CD4-positive, alpha-beta T cell treated with Interleukin-17A for 4 hours (primary cell): ENCODE data around the gene PCMTD2.
"Not testable (repeated sequence)": the region's sequence is repeated elsewhere in the genome, so short reads cannot be mapped to it uniquely, and the experiment has no call there.

ENCODE experiments used
- DNase-seq: peaks from one replicate; pipeline ENCODE4 v3.0.0-alpha.2; 2020; ENCODE audit warnings: mixed read lengths

Gene PCMTD2

DNA sequence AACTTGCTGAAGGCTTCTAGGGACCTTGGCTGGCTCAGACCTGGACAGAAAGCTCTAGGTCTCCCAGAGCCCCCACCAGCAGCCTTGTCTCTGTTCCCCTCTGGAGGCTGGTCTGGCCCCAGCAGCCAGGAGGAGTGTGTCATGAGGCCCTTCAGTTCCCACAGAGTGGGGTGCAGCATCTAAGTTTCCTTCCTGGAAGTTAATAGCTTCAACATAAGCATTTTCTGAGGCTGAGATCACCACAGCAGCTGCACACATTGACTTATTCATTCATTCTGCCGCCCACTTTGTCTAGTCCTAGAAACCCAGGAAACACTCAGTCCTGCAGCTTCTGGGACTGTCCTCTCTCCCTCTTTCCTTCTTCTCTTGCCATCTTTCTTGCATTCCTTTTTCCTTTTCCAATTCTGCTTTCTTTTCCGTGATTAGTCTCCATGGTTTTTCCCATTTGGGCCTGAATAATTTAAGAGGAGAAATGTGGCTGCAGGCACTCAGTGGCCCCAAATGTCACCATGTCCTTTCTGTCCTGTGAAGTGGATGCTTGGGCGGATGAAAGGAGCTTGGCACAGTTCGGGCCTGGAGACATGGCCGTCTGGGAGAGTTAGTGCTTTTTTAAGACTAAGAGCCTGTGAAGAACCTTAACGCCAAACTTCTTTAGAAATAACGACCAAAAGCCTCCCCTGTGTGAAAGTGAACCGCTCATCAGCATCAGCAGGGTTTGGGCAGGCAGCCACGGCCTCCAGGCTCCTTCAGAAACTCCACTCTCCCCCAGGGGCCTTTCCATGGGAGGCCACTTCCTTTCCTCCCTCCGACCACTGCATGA lies 31.0 kb upstream of the PCMTD2 start:
- no peak for DNase-seq

DNA sequence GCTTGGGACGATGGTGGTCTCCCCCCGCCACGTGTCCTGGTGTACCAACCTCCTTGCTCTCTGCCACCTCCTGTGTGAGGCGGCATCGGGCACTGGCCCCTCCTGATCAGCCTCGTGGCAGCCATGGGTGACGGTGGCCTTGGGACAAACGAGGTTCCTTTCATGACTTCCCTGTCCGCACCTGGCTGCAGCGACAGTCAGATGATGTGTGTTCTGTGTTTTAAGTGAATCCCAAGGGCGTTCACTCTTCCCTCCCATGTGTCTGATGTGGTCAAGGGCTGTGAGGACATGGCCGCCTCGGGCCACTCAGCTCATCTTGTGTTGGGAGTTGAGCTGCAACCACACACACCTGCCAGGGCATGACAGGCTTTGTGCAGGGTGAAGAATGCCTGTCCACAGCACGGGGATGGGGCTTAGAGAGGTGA lies 30.4 kb upstream of the PCMTD2 start:
- no peak for DNase-seq

DNA sequence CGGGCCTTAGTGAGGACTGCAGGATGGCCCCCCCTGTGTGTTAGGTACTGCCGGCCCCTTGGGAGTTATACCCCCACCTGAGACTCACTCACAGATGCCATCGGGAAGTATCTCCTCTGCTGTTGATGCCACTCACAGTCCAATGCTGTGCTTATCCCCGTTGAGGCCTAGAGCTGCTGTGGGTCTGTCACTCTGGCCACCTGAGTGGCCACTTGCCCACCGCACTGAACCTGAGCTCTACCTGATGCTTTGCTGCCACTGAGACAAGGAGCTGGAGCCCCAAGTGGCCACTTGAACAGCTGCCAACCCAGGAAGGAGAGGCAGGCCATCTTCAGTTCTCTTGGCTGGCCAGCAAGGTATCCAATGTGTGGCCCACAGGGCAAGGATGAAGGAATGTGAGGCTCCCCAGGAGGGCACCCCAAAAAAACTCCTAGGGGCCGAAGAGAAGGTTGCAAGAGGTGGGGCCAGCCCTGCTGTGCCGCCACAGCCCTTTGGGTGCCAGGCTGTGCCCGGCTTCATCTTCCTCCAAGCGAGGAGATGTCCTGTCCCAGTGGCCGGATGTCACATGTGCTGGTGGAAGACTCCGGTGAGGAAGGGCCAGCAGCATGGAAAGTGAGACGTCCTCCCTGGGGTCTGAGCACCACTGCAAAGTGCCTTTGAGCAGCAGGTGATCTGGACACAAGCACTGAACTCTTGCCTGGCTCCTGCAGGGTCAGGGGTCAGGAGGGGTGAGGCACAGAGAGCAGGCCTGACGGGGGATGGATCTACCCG lies 29.5 kb upstream of the PCMTD2 start:
- DNase-seq, result no peak

DNA sequence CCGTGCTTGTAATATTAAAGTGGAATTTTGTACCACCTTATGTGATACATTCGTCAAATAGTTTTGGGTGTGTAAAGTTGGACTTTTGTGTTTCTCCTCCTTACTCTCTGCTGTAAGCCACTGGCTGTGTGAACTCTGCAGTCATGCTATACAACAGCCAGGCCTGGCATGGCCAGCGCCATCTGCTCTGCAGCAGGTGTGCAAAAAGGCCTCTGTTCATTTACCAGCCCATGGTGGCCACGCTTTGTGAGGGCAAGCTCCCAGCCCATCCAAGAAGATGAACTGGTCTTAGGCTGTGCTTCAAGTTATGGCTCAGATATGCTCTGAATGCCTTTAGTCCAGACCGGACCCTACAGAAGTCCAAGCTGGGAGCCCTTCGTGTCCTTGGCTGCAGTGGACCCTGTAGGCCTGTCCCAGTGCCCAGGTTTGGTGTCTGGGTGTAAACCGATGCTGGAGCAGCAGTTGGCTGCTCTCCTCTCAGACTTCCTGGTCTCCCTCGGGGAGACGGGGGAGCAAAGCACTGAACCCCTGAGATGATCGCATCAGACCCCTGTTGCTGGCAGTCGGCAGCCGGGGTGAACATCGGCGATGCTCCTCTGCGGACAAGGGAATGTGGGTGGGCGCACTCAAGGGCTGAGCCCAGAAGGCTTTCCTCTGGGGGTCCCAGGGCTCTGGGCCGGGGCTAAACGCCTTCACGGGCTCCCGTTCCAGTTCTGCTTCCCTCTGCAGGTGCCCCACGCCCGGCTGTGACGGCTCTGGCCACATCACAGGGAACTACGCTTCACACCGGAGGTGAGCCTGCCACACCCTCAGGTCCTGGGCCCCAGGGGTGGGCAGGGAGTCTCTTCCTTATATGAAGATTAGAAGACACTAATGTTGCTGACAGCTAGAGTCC lies 28.6 kb upstream of the PCMTD2 start:
- peak; percentile 37 for DNase-seq

DNA sequence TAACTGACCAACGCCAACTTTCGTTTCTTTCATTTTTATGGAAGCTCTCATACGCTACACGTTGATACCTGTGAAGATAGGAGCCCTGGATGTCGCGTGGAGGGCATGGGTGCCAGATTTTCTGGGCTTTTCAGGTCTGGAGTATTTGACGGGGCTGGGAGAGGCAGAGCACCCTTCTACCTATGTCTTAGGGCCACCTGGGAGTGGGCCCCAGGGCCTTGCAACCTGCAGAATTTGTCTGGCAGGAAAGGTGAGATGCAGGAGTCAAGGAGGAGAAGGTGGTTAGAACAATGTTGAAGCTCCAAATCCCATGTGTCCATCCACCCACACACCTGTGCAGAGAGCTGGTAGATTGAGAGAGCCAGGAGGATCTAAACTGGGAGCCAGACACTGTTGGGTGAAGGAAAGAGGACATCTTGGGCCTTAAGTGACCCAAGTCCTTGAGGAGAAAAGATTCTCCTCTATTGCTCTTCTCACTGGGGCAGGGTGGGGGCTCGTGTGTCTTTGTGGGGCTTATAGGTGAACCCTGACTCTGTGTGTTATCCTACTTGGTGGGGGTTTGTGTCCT lies 27.4 kb upstream of the PCMTD2 start:
- DNase-seq, result no peak

DNA sequence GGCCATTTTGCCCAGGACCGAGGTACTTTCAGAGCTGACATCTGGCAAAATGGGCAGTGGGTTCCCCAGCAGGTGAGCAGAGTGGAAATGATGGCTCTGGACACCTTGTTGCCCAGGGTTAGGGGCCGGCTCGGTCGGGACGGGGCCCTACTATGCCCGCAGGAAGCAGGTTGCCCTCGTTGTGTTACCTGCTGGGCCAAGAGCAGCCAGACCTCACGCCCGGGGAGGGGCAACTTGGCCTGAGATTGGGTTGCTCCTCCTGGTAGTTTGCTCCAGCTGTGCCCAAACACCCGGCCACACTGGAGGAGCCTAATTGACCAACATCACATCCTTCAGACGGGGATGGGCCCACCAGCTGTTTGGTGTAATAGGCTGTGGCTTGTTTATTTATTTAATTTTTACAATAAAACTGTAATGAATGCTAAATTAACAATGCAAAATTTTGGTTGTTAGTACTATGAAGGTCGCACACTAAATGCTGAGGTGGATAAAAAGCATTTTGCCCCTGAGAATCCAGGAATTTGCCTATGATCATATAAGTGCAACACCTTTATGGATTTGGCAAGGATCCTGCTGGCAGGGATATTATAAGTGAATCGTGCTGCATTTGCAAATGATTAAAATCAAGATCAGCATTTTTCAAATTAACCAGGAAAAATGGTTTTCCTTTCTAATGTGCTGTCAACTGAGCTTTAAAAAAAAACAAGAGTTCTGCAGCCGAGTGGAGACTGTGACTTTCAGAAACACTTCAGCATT lies 26.6 kb upstream of the PCMTD2 start:
- DNase-seq, result no peak

DNA sequence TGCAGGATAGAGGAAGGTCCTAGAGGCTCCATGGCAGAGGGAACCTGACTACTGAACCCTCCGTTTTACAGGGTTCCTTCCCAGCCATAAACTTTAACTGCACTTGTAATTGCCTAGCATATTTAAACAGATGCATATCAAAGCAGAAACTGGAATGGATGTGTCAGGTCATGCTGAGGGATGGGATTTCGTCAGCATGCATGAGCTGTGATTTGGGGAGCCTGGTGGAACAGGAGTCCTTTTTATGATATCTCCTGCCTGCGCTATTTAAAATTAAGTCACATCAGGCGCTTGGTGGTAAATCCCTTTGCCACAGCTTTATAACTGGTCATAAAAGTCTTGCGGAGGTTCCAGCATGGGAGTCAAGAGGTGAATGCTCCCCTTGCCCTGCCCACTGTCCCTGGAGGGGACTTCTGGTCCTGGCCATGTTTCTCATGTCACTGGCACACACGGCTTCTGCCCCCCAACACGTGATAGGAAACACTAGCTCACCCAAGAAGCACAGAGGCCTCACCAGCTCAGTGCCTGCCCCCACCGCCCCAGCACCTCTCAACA lies 26.0 kb upstream of the PCMTD2 start:
- DNase-seq, result no peak

DNA sequence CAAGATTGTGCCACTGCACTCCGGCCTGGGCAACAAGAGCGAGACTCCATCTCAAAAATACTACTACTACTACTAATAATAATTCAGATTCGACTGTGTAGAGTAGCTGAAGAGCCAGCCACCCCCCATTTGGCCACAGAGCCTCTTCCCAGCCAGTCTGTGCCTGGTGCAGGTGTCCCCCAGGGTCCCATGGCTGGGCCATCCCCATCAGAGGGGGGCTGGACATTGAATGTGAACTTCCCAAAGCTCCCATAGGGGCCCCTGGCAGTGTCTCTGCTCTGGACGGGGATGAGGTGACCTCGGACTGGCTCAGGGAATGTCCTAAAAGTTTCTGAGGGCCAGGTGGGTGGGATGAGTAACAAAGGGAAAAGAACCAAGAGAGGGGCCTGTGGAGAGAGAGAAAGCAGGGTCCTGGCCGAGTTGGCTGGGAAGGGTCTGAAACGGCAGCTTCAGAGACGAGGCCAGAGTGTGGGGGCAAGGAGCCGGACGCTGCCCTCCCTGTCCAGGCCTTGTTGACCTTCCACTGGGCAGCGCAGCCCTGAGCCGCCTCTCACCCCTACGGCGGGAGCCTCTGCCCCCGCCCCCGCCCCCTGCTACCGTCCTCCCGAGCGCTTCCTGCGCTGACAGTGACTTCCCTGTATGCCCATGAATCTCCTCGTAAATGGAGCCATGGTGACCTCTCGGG lies 24.9 kb upstream of the PCMTD2 start:
- DNase-seq, result no peak

DNA sequence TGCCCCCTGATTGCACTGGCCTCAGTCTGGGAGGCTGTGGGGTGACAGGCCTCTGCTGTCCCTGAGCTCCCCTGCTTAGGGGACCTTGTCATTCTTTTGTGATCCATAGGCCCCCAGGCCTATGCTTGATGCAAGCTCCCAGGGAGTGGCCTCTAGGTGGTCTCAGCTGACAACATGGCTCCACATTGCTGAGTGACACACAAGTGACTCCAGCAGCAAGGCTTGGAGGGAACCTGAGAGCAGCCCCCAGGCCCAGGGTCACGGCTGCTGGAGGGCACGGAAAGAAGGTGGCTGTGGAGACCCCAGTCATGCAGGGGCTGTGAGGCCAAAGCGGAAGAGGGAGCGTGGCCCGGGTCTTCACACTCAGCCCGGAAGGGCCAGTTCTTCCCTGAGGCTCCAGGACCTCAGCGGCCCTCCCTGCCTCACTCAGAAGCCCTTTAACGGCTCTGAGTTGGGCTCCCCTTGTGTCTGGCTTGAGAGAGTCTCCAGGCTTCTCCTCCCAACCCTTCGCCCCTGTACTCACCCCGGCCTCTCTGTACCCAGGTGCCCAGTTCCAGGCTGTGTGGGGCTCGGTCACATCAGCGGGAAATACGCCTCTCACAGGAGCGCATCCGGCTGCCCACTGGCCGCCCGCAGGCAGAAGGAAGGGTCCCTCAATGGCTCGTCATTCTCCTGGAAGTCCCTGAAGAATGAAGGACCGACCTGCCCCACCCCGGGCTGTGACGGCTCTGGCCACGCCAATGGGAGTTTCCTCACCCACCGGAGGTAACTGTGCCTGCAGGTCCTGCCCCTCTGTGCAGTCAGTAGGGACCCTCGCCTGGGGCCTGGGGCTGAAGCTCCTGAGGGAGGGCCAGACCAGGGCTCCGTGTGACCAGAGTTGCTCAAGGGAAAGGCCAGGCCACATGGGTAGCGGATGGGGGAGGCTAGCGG lies 23.7 kb upstream of the PCMTD2 start:
- no peak for DNase-seq

DNA sequence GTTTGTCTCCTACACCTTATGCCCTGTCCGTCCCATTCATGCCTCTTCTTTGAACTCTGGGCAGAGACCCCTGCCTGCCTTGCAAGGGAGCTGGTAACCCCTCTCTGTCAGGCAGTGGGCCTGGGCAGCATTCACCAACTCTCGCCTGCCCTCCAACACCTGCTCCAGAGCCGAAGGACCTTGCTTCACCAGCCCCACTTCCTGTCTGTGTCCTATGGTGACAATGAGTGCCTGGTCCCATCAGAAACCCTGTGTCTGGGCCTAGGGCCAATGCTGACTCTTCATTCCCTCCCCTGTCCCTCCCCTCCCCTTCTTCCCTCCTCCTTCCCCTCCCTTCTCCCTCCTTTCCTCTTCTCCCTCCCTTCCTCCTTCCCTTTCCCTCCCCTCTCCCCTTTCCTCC lies 22.8 kb upstream of the PCMTD2 start:
- peak; percentile 8 for DNase-seq

DNA sequence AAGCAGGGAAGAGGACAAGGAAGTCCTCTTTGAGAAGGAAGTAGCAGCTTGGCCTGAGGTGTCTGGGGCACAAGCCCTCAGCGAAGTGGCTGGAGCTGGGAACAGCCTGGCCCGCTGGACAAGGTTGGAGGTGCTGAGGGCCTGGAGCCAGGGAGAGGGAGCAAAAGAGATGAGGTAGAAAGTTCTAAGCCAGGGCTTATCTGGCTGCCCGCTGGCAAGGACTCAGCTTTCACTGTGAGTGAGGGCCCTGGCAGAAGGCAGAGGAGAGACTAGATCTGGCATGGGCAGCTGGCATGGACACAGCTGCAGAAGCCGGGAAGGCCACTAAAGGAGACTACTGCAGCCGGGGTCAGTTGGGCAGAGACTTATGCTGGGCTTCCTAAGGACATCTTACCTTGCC lies 21.8 kb upstream of the PCMTD2 start:
- DNase-seq, result no peak

DNA sequence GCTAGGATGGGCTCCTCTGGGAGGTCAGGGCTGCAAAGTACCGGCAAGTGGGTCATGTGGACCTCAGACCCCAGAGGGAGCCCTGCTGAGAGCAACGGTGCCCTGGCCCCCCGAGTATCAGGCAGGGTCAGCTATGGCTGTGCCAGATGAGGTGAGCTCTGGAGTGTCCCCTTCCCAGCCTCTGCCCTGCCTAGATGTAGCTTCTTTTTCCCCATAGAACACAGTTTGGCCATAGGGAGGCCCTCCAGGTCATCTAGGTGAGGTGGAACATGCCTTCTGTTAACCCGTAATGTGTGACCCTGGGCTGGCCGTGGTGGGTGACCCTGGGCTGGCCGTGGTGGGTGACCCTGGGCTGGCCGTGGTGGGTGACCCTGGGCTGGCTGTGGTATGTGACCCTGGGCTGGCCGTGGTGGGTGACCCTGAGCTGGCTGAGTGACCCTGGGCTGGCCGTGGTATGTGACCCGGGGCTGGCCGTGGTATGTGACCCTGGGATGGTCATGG lies 21.2 kb upstream of the PCMTD2 start:
- DNase-seq, result no peak

DNA sequence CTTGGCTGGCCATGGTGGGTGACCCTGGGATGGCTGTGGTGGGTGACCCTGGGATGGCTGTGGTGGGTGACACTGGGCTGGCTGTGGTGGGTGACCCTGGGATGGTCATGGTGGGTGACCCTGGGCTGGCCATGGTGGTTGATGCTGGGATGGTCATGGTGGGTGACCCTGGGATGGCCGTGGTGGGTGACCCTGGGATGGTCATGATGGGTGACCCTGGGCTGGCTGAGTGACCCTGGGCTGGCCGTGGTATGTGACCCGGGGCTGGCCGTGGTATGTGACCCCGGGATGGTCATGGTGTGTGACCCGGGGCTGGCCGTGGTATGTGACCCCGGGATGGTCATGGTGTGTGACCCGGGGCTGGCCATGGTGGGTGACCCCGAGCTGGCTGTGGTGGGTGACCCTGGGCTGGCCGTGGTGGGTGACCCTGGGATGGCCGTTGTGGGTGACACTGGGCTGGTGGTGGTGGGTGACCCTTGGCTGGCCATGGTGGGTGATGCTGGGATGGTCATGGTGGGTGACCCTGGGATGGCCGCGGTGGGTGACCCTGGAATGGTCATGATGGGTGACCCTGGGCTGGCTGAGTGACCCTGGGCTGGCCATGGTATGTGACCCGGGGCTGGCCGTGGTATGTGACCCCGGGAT lies 20.5 kb upstream of the PCMTD2 start:
- not testable (repeated sequence) for DNase-seq

DNA sequence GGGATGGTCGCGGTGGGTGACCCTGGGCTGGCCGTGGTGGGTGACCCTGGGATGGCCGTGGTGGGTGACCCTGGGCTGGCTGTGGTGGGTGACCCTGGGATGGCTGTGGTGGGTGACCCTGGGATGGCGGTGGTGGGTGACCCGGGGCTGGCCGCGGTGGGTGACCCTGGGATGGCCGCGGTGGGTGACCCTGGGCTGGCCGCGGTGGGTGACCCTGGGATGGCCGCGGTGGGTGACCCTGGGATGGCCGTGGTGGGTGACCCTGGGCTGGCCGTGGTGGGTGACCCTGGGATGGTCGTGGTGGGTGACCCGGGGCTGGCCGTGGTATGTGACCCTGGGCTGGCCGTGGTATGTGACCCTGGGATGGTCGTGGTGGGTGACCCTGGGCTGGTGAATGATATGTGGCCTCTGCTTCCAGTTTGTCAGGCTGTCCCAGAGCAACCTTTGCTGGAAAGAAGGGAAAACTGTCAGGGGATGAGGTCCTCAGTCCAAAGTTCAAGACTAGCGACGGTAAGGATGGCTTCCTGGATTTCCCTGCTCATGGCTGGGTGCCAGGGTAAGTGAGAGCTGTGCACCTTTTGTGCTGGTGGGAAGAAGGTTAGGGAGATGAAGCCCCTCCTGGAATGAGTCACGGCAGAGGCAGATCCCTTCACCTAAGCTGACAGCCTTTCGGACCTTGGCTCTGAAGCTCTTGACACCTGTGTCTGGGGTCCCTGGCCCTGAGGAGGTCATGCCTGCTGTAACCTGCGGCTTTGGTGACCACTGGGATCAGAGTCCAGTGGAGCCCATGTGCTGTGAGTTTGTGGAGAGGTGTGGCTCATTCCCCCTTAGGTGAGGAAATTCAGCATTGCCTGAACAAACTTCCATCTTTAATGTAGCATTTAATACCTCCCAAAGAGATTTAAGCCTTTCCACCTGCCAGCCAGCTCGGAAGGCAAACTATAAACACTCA lies 19.1 kb upstream of the PCMTD2 start:
- no peak for DNase-seq

DNA sequence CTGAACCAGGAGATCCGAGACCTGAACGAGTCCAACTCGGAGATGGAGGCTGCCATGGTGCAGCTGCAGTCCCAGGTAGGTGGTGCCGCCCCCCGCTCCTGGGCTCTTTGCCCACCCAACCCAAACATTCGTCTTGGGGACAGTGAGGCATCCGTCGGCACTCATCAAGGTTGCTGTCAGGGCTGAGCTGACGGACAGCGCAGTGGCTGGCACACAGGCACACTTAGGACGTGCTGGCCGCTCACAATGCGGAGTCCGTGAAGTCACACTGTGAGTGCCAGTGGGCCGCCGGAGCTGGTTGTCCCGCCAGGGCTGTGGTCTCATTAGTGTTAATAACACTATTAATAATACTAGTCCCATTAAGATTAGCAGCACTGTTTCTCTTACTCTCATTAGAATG lies 18.2 kb upstream of the PCMTD2 start:
- DNase-seq, result no peak

DNA sequence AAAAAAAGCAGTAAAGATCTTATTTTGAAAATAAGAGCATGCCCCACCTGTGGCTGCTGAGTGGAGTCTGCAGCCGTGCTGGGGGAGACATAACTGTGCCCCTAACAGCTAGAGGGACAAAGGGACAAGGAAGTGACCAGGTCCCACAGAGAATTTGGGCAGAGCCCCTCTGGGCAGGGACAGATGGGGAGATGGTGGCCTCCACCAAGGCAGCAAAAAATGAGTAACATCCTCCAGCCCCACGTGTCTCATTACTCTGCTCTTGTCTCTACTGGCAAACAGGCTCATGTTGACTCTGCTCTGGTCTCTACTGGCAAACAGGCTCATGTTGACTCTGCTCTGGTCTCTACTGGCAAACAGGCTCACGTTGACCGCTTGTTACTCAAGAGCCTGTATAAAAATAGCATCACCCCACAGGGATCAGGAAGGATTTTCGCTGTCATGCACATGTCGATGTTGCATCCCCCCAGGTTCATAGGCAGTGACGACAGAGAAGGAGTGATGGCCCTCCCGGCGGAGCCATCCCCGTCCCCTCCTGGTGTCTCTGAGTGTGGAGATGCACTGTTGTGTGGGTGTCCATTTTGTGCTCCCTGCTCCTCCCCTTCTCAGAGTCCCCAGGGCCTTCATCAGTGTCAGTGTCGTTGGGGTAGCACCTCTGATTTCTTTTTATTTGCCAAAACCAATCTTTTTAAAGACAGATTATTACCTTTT lies 17.3 kb upstream of the PCMTD2 start:
- DNase-seq, result no peak

DNA sequence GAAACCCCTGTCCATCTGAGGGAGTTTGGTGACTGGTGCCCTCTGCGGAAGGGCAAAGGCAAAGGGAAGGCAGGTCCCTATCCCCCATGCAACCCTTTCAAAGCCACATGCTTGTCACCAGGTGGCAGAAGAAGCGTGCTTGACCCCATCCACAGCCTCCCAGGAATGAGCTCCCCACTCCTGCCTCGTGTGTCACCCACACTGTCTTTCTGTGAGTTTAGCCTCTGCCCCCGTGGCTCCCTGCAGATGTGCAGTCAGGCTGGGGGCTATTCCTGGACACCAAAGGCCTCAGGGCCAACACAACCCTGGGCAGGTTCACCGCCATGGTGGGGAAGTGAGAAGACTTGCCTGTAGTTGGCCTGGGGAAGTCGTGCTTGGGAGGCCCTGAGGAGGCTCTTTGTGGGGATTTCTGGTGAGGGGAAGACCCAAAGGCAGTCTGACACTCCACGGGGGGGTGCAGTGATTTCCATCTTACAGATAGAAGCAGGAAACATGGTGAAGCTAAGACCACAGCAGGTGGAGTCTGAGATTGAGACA lies 16.6 kb upstream of the PCMTD2 start:
- DNase-seq, result no peak
